ENCODE measurements around the gene CPZ.
"Not testable (repeated sequence)": the region's sequence is repeated elsewhere in the genome, so short reads cannot be mapped to it uniquely, and the experiment has no call there.

DNA sequence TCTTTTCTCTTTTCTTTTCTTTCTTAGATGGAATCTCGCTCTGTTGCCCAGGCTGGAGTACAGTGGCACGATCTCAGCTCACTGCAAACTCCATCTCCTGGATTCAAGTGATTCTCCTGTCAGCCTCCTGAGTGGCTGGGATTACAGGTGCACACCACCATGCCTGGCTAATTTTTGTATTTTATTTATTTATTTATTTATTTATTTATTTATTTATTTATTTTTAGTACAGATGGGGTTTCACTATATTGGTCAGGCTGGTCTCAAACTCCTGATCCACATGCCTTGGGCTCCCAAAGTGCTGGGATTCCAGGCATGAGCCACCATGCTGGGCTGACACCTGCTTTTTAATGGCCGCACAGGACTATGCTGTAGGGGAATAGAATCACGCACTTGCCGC lies 16.0 kb upstream of the CPZ start:
- TF ChIP-seq, protein P1, sequence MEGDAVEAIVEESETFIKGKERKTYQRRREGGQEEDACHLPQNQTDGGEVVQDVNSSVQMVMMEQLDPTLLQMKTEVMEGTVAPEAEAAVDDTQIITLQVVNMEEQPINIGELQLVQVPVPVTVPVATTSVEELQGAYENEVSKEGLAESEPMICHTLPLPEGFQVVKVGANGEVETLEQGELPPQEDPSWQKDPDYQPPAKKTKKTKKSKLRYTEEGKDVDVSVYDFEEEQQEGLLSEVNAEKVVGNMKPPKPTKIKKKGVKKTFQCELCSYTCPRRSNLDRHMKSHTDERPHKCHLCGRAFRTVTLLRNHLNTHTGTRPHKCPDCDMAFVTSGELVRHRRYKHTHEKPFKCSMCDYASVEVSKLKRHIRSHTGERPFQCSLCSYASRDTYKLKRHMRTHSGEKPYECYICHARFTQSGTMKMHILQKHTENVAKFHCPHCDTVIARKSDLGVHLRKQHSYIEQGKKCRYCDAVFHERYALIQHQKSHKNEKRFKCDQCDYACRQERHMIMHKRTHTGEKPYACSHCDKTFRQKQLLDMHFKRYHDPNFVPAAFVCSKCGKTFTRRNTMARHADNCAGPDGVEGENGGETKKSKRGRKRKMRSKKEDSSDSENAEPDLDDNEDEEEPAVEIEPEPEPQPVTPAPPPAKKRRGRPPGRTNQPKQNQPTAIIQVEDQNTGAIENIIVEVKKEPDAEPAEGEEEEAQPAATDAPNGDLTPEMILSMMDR (IDR thresholded peaks at IDR 0.05) = not testable (repeated sequence)
- not testable (repeated sequence) for TF ChIP-seq EZH2 (IDR thresholded peaks at IDR 0.05; ENCODE audit: borderline replicate concordance, insufficient read depth, low read depth, low read length, poor library complexity, severe bottlenecking)
